H1 (cell line): ENCODE results near the gene CAMKMT. TPM values are rescaled to one million over a fixed set of nuclear protein-coding genes. Genes with fewer than 3 reads are reported as not detected.

Experiments
- CTCF ChIA-PET: fragments of 300-600 bp; sonication (Branson Sonifier 250); formaldehyde crosslinking; loops from one replicate; lab custom pipeline; 2021; ENCODE audit not compliant: partially characterized antibody; lab: Charles Lee
- POLR2A ChIA-PET: fragments of 300-600 bp; sonication (Branson Sonifier 250); formaldehyde crosslinking; loops from one replicate; lab custom pipeline; 2021; ENCODE audit warnings: inconsistent platforms; ENCODE audit not compliant: partially characterized antibody; lab: Charles Lee
- DNase-seq, 2 experiments: peaks; one replicate each; pipeline versions ENCODE4 v3.0.0 to v3.0.0-alpha.2; 2010 to 2022; ENCODE audit warnings: low spot score in 2 of 2, low read depth in 1 of 2, mixed read lengths in 1 of 2
- FAIRE-seq: peaks from 2 replicates; lab custom pipeline; 2011; peaks lifted over from hg19 to GRCh38; lab: Jason Lieb, UNC
- H2AFZ ChIP-seq: 2 replicates; pipeline ENCODE4 v1.8.1; 2012; ENCODE audit warnings: low read length, inconsistent platforms
- H2AK5ac ChIP-seq: 2 replicates; pipeline ENCODE4 v1.6.1; 2013; ENCODE audit warnings: low read depth, low read length
- H2BK120ac ChIP-seq: replicated peaks from 2 replicates; pipeline ENCODE3; 2013; ENCODE audit warnings: low read depth, low read length, inconsistent platforms
- H2BK12ac ChIP-seq: 2 replicates; pipeline ENCODE4 v1.6.1; 2013; ENCODE audit warnings: low read depth, low read length
- H2BK15ac ChIP-seq: 2 replicates; pipeline ENCODE4 v1.6.1; 2013; ENCODE audit warnings: low read length
- H2BK20ac ChIP-seq: 2 replicates; pipeline ENCODE4 v1.6.1; 2013; ENCODE audit warnings: low read length
- H2BK5ac ChIP-seq: 2 replicates; pipeline ENCODE4 v1.6.1; 2013; ENCODE audit warnings: low read depth, low read length
- H3K14ac ChIP-seq: 2 replicates; pipeline ENCODE4 v1.6.1; 2013; ENCODE audit warnings: inconsistent platforms; ENCODE audit not compliant: insufficient read length
- H3K18ac ChIP-seq: 2 replicates; pipeline ENCODE4 v1.6.1; 2013; ENCODE audit warnings: low read length; ENCODE audit errors: extremely low read depth
- H3K23ac ChIP-seq: 2 replicates; pipeline ENCODE4 v1.6.1; 2013; ENCODE audit warnings: inconsistent platforms; ENCODE audit not compliant: insufficient read length
- H3K23me2 ChIP-seq: 2 replicates; pipeline ENCODE4 v1.6.1; 2013; ENCODE audit warnings: low read depth, low read length
- H3K27ac ChIP-seq: 2 replicates; pipeline ENCODE4 v1.6.1; 2011; ENCODE audit warnings: low read depth, low read length, inconsistent platforms
- H3K27me3 ChIP-seq, 4 experiments: replicated peaks in 1 of 4; 1 replicate in 1 of 4; 2 replicates in 3 of 4; pipeline versions ENCODE4 v1.6.1 to v1.8.1; 2011 to 2013; ENCODE audit warnings: low read length in 3 of 4, mild to moderate bottlenecking in 3 of 4, inconsistent platforms in 2 of 4, mixed read lengths in 2 of 4, moderate library complexity in 1 of 4; ENCODE audit not compliant: control insufficient read depth in 3 of 4, insufficient read depth in 3 of 4; ENCODE audit errors: extremely low read depth in 1 of 4
- H3K36me3 ChIP-seq, 4 experiments: 2 replicates each; pipeline versions ENCODE4 v1.6.1 to v1.8.1; 2011 to 2013; ENCODE audit warnings: mild to moderate bottlenecking in 4 of 4, low read length in 3 of 4, moderate library complexity in 2 of 4, control low read depth in 1 of 4, inconsistent platforms in 1 of 4; ENCODE audit not compliant: insufficient read depth in 4 of 4, control insufficient read depth in 2 of 4
- H3K4ac ChIP-seq: replicated peaks from 2 replicates; pipeline ENCODE3; 2013; ENCODE audit warnings: low read length, low read depth, mixed read lengths, inconsistent platforms; ENCODE audit not compliant: insufficient read length
- H3K4me1 ChIP-seq, 4 experiments: replicated peaks in 1 of 4; 1 replicate in 1 of 4; 2 replicates in 3 of 4; pipeline versions ENCODE4 v1.6.1 to v1.8.1; 2011 to 2013; ENCODE audit warnings: low read length in 3 of 4, inconsistent platforms in 2 of 4, mixed read lengths in 1 of 4; ENCODE audit not compliant: insufficient read depth in 4 of 4, control insufficient read depth in 3 of 4
- H3K4me2 ChIP-seq, 2 experiments: 2 replicates each; pipeline versions ENCODE4 v1.6.1 to v1.8.1; 2011 to 2013; ENCODE audit warnings: low read depth in 2 of 2, low read length in 2 of 2, control low read depth in 1 of 2, inconsistent platforms in 1 of 2, mild to moderate bottlenecking in 1 of 2; ENCODE audit not compliant: insufficient read depth in 1 of 2
- H3K4me3 ChIP-seq, 4 experiments: fragments of 200-600, 300-600 bp in 1 of 4; sonication (generic), shearing (Covaris generic), sonication (Bioruptor Twin) in 1 of 4; 2 replicates each; pipeline versions ENCODE4 v1.5.1 to v1.8.1; 2011 to 2016; ENCODE audit warnings: low read length in 4 of 4, low read depth in 3 of 4, control low read depth in 2 of 4, inconsistent platforms in 2 of 4, mild to moderate bottlenecking in 2 of 4, mixed read lengths in 1 of 4, moderate library complexity in 1 of 4; ENCODE audit not compliant: insufficient read depth in 2 of 4; ENCODE audit errors: extremely low read depth in 1 of 4
- H3K56ac ChIP-seq: replicated peaks from 2 replicates; pipeline ENCODE3; 2013; ENCODE audit warnings: low read depth, mild to moderate bottlenecking, mixed read lengths, low read length, inconsistent platforms; ENCODE audit not compliant: insufficient read length
- H3K79me1 ChIP-seq: 2 replicates; pipeline ENCODE4 v1.6.1; 2013; ENCODE audit warnings: low read depth, low read length, control low read depth
- H3K79me2 ChIP-seq, 2 experiments: 2 replicates each; pipeline versions ENCODE4 v1.6.1 to v1.8.1; 2012 to 2013; ENCODE audit warnings: low read length in 2 of 2, mild to moderate bottlenecking in 2 of 2, inconsistent platforms in 1 of 2; ENCODE audit not compliant: insufficient read depth in 2 of 2, control insufficient read depth in 1 of 2
- H3K9ac ChIP-seq, 4 experiments: replicated peaks in 1 of 4; 1 replicate in 1 of 4; 2 replicates in 3 of 4; pipeline versions ENCODE4 v1.6.1 to v1.8.1; 2011 to 2013; ENCODE audit warnings: low read depth in 3 of 4, low read length in 3 of 4, control low read depth in 2 of 4, mild to moderate bottlenecking in 2 of 4, moderate library complexity in 2 of 4, inconsistent platforms in 1 of 4; ENCODE audit errors: extremely low read depth in 1 of 4
- H3K9me3 ChIP-seq, 2 experiments: 2 replicates each; pipeline versions ENCODE4 v1.6.1 to v1.8.1; 2012 to 2013; ENCODE audit warnings: mild to moderate bottlenecking in 2 of 2, moderate library complexity in 2 of 2, control low read depth in 1 of 2, inconsistent platforms in 1 of 2, low read depth in 1 of 2, low read length in 1 of 2, mixed read lengths in 1 of 2; ENCODE audit not compliant: insufficient read depth in 2 of 2
- H4K20me1 ChIP-seq, 2 experiments: replicated peaks in 1 of 2; 2 replicates each; pipeline versions ENCODE3 to v1.8.1; 2011 to 2013; ENCODE audit warnings: inconsistent platforms in 2 of 2, low read length in 2 of 2, mild to moderate bottlenecking in 1 of 2; ENCODE audit not compliant: insufficient read depth in 2 of 2, control insufficient read depth in 1 of 2
- H4K5ac ChIP-seq: 2 replicates; pipeline ENCODE4 v1.6.1; 2013; ENCODE audit warnings: low read length, low read depth, mixed read lengths, inconsistent platforms; ENCODE audit not compliant: insufficient read length
- H4K8ac ChIP-seq: 2 replicates; pipeline ENCODE4 v1.8.0; 2013; ENCODE audit warnings: mild to moderate bottlenecking, moderate library complexity, low read length, inconsistent platforms; ENCODE audit not compliant: insufficient read depth; ENCODE audit errors: extremely low read depth
- H4K91ac ChIP-seq: replicated peaks from 2 replicates; pipeline ENCODE3; 2013; ENCODE audit warnings: low read length, mixed read lengths, inconsistent platforms; ENCODE audit not compliant: insufficient read length
- BACH1 ChIP-seq: IDR thresholded peaks from 2 replicates; pipeline ENCODE4 v1.6.1; 2012; ENCODE audit warnings: low read length, improper control_type of control experiment
- BCL11A ChIP-seq, 2 experiments: IDR thresholded peaks; one replicate each; pipeline ENCODE4 v1.6.1; 2011; ENCODE audit warnings: low read depth in 2 of 2, low read length in 2 of 2, mild to moderate bottlenecking in 2 of 2
- BRCA1 ChIP-seq: IDR thresholded peaks from 2 replicates; pipeline ENCODE4 v1.6.1; 2012; ENCODE audit warnings: low read depth, low read length, improper control_type of control experiment
- CREB1 ChIP-seq: IDR thresholded peaks from 2 replicates; pipeline ENCODE4 v1.6.1; 2012; ENCODE audit warnings: inconsistent platforms
- EGR1 ChIP-seq: IDR thresholded peaks from 2 replicates; pipeline ENCODE4 v1.6.1; 2011; ENCODE audit warnings: low read depth, low read length, borderline replicate concordance
- KDM1A ChIP-seq: fragments of 200-600, 300-600 bp; sonication (generic); IDR thresholded peaks from 2 replicates; pipeline ENCODE4 v1.7.1; 2016; ENCODE audit warnings: mild to moderate bottlenecking, low read length, borderline replicate concordance
- KDM5A ChIP-seq: fragments of 200-600 bp; IDR thresholded peaks from 2 replicates; pipeline ENCODE4 v1.7.1; 2012; ENCODE audit warnings: mild to moderate bottlenecking, low read length, inconsistent platforms, mixed read lengths
- NRF1 ChIP-seq: IDR thresholded peaks from 2 replicates; pipeline ENCODE4 v1.6.1; 2011; ENCODE audit warnings: mild to moderate bottlenecking, low read depth, low read length, improper control_type of control experiment
- PHF8 ChIP-seq: fragments of 200-600 bp; sonication (generic); conservative IDR thresholded peaks from 2 replicates; pipeline ENCODE4 v1.7.1; 2012; ENCODE audit warnings: low read depth, mild to moderate bottlenecking, inconsistent platforms, low read length, moderate library complexity
- POU5F1 ChIP-seq: IDR thresholded peaks from 2 replicates; pipeline ENCODE4 v1.6.1; 2011; ENCODE audit warnings: low read depth, mild to moderate bottlenecking, low read length, moderate library complexity
- RNF2 ChIP-seq: fragments of 200-900, 300-1000 bp; sonication (generic); IDR thresholded peaks from 2 replicates; pipeline ENCODE4 v1.7.1; 2016; ENCODE audit warnings: borderline replicate concordance, low read depth, mild to moderate bottlenecking, antibody characterized with exemption, low read length; ENCODE audit not compliant: poor library complexity, severe bottlenecking; ENCODE audit errors: missing control alignments
- SUZ12 ChIP-seq: fragments of 200-600 bp; sonication (generic); IDR thresholded peaks from 2 replicates; pipeline ENCODE4 v1.6.1; 2012; ENCODE audit warnings: mild to moderate bottlenecking, inconsistent platforms, low read length, moderate library complexity, mixed read lengths
- WGBS, 2 experiments: shearing (Covaris generic) in 1 of 2; methylation state at CpG; one replicate each; pipeline versions ENCODE4 v1.1.6 to v1.1.7; 2013 to 2015; ENCODE audit warnings: low lambda C conversion rate in 2 of 2, mixed read lengths in 2 of 2, inconsistent platforms in 1 of 2, low coverage in 1 of 2, missing lambda C conversion rate in 1 of 2; ENCODE audit not compliant: insufficient replicate concordance in 2 of 2, insufficient coverage in 1 of 2, insufficient read length in 1 of 2; ENCODE audit errors: extremely low coverage in 1 of 2, missing lambda C conversion rate in 1 of 2; 5-methylcytosine and 5-hydroxymethylcytosine counted together
- polyA plus RNA-seq, 7 experiments: library from polyadenylated mRNA; depleted of rRNA in 3 of 7; stranded (reverse) in 5 of 7; unstranded in 2 of 7; fragments of >200 nt in 5 of 7; fragments of 200-250 nt in 2 of 7; gene quantifications; 1 replicate in 5 of 7; 2 replicates in 1 of 7; 4 replicates in 1 of 7; pipeline versions ENCODE4 v1.2.1 to v1.2.3, GENCODE V29; 2011 to 2013; ENCODE audit warnings: missing spikeins in 2 of 7, mixed read lengths in 2 of 7
- total RNA-seq: library from RNA; stranded (reverse); fragmentation: NEBNext Ultra II Directional; extraction: Animal tissue kit (Norgen Biotek cat#: 25700); gene quantifications from 2 replicates; pipeline ENCODE4 v1.2.1, GENCODE V29; 2021
- TF ChIP-seq, protein P1 (sequence below): IDR thresholded peaks from 2 replicates; pipeline ENCODE4 v1.6.1; 2012; ENCODE audit warnings: inconsistent platforms

The CAMKMT gene
- total and polyA plus RNA-seq, 2 of the 8 experiments (the other 6 are each of a cell fraction or from before 2014, with no cell fraction given): 14.7 to 22.4 TPM

DNA sequence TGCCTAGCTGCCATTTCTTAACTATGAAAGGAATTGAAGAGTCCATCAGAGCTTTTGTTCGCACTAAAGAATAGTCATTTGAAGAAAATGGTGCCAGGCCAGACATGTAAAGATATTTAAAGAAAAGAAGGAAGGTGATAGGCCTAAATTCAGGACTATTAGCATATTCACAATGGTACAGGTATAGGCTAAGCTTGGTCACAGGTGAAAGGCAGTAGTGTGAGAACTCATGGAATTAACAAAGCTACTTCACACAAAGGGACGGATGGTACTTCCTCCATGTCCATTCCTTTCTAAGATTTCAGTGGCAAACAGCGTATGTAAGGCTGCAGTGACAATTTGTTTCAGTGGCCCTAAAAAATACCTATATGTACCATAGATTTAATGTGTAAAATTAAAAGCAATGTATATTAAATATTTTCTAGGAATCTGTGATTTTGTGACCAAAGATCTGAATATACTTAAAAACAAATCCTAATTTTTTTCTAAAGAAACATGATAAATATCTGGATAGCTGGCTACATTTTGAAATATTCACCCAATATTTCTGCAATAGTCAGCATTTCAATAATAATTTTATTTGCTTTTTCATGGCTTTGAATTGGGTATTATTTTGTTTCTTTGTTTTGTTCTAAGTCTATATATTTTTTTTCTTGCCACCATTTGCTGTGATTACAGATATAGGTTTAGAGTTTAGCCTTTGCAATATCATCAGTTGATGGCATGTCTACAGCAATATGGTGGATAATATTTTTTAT is 116.1 kb downstream of the CAMKMT start:
- FAIRE-seq (peak; percentile 60), DNase-seq (no peak)
- Histone ChIP-seq H3K27ac (no peak overlapping the region), H3K23ac (no peak overlapping the region), H3K36me3 (no peaks in the 10 kb centered on the region), H2AK5ac (no peak overlapping the region), H2BK15ac (no peak overlapping the region), H3K27me3 (no peaks in the 10 kb centered on the region), H3K14ac (no peak overlapping the region), H3K4me2 (no peak overlapping the region), H4K91ac (peak overlapping the region; percentile 22), H3K4ac (peak overlapping the region; percentile 93), H3K79me2 (peaks cover 0 to 2% of the 10 kb centered on the region in 2 experiments; a peak in 3 of 4 replicates), H3K4me3 (no peak overlapping the region), H3K18ac (peak overlapping the region; percentile 66; the same call in 1 of the 2 replicates), H3K4me1 (peaks cover 0 to 3% (median under 1%) of the 10 kb centered on the region in 4 experiments; a peak in 1 of 7 replicates), H3K79me1 (no peaks in the 10 kb centered on the region), H3K56ac (no peak overlapping the region), H3K9ac (no peak overlapping the region), H2AFZ (no peak overlapping the region), H4K8ac (no peak overlapping the region), H4K5ac (peak overlapping the region; percentile 53), H2BK120ac (no peak overlapping the region), H2BK5ac (no peak overlapping the region), H4K20me1 (no peaks in the 10 kb centered on the region), H2BK12ac (no peak overlapping the region), H3K9me3 (no peaks in the 10 kb centered on the region), H3K23me2 (no peaks in the 10 kb centered on the region), H2BK20ac (no peak overlapping the region)
- WGBS, 2 experiments: 83% methylated on average over 3 of the region's 3 CpGs; no CpG with 5 or more reads in 1 of the 2 experiments
- POLR2A ChIA-PET: no interaction called here
- CTCF ChIA-PET: interaction anchor here (0.6 to 5.8 kb wide), 19 partner anchors 8 to 480 kb away, joined by 3 to 103 read pairs (median 4); no protein-coding TSS in a partner anchor
- no peak for TF ChIP-seq EGR1
- TF ChIP-seq KDM5A: no peak
- no peak for TF ChIP-seq NRF1
- TF ChIP-seq RNF2: no peak
- no peak for TF ChIP-seq PHF8
- TF ChIP-seq BRCA1: no peak
- no peak for TF ChIP-seq SUZ12
- TF ChIP-seq POU5F1: no peak
- TF ChIP-seq CREB1: no peak
- TF ChIP-seq BACH1: no peak
- TF ChIP-seq KDM1A: no peak
- TF ChIP-seq BCL11A (IDR thresholded peaks at IDR 0.05; ENCODE audit: low read depth in 2 of 2, low read length in 2 of 2): no peak
- TF ChIP-seq, protein P1, sequence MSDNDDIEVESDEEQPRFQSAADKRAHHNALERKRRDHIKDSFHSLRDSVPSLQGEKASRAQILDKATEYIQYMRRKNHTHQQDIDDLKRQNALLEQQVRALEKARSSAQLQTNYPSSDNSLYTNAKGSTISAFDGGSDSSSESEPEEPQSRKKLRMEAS: no peak
